Measurements from ENCODE around the gene UBALD2.

- TF ChIP-seq, protein P1, sequence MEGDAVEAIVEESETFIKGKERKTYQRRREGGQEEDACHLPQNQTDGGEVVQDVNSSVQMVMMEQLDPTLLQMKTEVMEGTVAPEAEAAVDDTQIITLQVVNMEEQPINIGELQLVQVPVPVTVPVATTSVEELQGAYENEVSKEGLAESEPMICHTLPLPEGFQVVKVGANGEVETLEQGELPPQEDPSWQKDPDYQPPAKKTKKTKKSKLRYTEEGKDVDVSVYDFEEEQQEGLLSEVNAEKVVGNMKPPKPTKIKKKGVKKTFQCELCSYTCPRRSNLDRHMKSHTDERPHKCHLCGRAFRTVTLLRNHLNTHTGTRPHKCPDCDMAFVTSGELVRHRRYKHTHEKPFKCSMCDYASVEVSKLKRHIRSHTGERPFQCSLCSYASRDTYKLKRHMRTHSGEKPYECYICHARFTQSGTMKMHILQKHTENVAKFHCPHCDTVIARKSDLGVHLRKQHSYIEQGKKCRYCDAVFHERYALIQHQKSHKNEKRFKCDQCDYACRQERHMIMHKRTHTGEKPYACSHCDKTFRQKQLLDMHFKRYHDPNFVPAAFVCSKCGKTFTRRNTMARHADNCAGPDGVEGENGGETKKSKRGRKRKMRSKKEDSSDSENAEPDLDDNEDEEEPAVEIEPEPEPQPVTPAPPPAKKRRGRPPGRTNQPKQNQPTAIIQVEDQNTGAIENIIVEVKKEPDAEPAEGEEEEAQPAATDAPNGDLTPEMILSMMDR (IDR thresholded peaks at IDR 0.05; ENCODE audit: control extremely low read depth in 1 of 3, insufficient read depth in 1 of 3, low read depth in 1 of 3, low read length in 3 of 3), result no peak
- TF ChIP-seq TCF12 (IDR thresholded peaks at IDR 0.05; ENCODE audit: low read depth, low read length), result no peak
- TF ChIP-seq, protein P2, sequence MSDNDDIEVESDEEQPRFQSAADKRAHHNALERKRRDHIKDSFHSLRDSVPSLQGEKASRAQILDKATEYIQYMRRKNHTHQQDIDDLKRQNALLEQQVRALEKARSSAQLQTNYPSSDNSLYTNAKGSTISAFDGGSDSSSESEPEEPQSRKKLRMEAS (IDR thresholded peaks at IDR 0.05), result no peak
- no peak for TF ChIP-seq EZH2 (IDR thresholded peaks at IDR 0.05; ENCODE audit: low read depth, low read length, severe bottlenecking)
- TF ChIP-seq RNF2 (IDR thresholded peaks at IDR 0.05; ENCODE audit: borderline replicate concordance, low read depth, low read length, missing control alignments, poor library complexity, severe bottlenecking), result no peak
- TF ChIP-seq POLR2A (IDR thresholded peaks at IDR 0.05; ENCODE audit: control extremely low read depth in 1 of 2, low read depth in 2 of 2, low read length in 2 of 2), result no peak
- no peak for TF ChIP-seq YY1 (IDR thresholded peaks at IDR 0.05; ENCODE audit: low read depth, low read length)
- TF ChIP-seq SP4 (IDR thresholded peaks at IDR 0.05; ENCODE audit: low read length), result no peak
- TF ChIP-seq, protein P3, sequence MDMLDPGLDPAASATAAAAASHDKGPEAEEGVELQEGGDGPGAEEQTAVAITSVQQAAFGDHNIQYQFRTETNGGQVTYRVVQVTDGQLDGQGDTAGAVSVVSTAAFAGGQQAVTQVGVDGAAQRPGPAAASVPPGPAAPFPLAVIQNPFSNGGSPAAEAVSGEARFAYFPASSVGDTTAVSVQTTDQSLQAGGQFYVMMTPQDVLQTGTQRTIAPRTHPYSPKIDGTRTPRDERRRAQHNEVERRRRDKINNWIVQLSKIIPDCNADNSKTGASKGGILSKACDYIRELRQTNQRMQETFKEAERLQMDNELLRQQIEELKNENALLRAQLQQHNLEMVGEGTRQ (IDR thresholded peaks at IDR 0.05; ENCODE audit: low read length), result no peak
- no peak for TF ChIP-seq EGR1 (IDR thresholded peaks at IDR 0.05; ENCODE audit: borderline replicate concordance, low read depth, low read length)
- no peak for TF ChIP-seq POLR2AphosphoS5 (IDR thresholded peaks at IDR 0.05; ENCODE audit: low read depth, low read length)
- no peak for TF ChIP-seq JUND (IDR thresholded peaks at IDR 0.05; ENCODE audit: low read length)
These were observed 52.4 kb downstream of the UBALD2 start for GRCh38 chr17:76317535-76317934.

Data from H1 (cell line).